GM19023 (cell line): ENCODE data around the gene ANKRD23.
A peak's percentile ranks its signal among the peaks of the same experiment; 100 is the strongest.

ENCODE experiments used
- ATAC-seq: cut with Tn5 transposase; IDR thresholded peaks from one replicate; pipeline ENCODE4 v1.9.1; 2021; ENCODE audit warnings: mild to moderate bottlenecking, moderate library complexity; ENCODE audit not compliant: unreplicated experiment

Gene ANKRD23

DNA sequence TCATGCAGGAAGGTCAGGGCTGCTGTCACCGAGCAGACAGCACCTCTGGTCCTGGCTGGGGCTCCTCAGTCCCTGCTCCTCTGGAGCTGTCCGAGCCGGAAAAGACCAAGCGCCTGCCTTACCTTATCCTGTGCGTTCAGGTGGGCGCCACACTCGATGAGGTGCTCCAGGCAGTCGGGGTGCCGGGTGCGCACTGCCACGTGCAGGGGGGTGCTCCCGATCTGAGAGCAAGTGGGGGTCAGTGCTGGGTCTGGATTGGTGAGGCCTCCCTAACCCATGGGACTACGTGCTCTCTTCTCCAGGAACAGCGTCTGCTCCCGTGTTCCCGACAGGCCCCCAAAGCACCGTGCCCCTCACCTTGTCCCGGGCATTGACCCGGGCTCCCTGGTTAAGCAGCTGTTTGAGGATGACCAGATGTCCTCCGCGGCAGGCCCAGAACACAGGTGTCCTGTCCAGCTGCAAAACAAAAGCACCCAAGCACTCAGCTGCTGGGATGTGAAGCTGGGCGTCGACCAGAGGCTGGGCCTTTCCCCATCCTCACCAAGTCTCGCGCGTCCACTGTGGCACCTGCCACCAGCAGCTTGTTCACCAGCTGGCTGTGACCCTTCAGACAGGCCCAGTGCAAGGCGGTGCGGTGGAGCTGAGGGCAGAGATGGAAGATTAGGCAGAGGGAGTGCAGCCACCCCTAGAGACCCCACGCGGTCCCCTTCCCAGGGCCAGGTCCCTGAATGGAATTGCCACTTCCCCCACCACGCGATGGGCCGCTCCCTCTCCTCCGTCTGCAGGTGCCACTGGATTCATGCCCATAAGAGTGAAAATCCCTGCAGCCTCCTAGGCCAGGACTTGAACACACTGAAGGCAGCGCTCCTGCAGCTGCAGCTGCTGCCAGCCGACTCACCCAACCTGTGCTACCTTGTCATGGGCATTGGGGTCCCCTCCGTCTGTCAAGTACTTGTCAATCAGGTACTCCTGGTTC, 3.7 kb downstream of the ANKRD23 start:
- no peak for ATAC-seq

DNA sequence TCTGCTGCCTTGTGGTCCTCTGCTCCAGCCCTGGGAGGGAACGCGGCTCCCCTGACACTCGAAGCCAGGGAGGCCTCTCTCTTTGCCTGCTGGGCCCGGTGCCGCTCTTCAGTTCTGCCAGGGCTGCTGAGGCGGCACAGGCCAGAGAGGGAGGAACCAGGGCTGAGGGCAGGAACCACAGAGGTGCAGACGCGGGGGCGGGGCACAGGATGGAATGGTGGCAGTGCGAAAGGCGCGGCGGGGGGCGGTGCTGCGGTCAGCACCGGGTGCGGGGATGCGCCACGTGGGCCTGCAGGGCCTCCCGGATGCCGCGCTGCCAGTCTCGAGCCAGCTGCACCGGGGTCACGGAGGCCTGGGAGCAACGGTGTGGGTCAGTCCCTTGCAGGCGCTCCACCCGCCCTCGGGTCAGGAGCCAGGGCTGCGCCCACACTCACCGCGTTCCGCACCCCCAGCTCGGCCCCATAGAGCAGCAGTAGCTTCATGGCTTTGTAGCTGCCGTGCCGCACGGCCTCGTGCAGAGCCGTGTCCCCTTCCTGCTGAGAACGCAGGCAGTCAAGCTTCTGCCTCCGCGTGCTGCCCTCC, 4.4 kb downstream of the ANKRD23 start:
- ATAC-seq = peak; percentile 64

DNA sequence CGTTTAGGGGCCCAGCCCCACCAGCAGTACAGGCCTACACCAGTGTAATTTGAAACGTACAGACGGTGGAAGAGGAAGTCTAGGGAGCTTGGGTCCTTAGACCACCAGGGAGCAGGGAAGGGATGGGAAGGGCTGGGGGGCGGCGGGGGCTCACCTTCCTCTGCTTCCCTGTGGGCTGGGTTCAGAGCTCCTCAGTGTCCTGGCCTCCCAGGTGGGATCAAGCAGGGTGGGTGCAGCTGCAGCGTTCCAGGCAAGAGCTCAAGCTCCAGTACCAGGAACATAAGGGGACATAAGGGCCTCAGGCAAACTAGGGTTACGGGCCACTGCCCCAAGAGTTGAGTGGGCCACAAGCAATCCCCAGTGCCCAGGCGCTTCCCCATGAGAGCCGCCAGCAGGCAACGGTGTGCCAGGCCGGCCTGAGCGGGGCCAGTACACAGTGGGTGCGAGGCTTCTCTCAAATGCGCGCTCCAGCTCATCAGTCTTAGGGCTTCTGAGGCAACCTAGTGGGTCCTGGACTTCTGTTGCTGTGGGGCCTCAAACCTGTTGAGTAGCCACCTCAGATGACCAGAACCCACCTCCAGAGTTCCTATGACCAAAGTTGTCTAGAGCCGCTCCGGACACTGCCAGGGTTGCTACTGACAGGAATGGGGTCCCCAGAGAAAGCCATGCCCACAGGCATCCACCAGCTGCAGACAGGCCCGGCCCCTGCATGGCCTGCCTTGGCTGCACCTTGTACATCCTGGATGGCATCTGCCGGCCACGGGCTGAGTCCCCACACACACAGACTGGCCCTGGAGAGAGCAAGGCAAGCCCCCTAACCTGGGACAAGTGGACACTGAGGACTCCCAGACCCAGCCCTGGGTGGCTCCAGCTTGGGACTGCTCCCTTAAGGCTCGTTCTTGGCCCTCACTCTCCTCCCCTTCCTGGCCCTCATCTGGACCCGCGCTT, 5.2 kb downstream of the ANKRD23 start:
- ATAC-seq = peak; percentile 4

DNA sequence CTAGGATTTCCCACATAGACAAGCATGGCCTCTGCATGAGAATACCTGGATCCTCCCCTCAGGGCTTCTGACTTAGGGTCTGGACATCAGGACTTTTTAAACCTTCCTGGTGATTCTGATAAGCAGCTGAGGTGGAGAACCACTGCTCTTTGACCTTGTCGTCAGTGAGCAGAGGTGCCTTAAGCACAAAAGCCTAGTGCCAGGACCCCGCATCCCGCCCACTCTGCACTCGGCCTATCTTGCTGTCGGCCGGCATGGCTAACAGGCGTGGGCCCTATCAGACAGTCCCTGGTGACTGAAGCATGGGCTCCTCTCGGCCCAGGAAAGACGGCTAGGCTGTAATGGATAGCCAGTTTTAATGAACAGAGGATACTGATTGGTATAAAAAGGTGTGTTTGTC, 6.2 kb downstream of the ANKRD23 start:
- no peak for ATAC-seq

DNA sequence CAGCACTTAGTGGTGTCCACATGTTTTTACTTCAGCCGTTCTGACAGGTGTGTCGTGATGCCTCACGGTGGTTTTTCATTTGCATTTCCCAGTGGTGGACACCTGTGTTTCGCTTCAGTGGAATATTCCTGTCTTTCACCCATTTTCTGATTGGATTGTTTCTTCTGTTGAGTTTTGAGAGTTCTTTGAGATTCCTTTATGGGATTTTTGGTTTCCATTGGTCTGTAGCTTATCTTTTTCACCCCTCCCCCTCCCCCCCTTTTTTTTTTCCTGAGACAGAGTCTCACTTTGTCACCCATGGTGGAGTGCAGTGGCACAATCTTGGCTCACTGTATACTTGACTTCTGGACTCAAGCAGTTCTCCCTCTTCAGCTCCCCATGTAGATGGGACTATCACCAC, 8.0 kb downstream of the ANKRD23 start:
- no peak for ATAC-seq

DNA sequence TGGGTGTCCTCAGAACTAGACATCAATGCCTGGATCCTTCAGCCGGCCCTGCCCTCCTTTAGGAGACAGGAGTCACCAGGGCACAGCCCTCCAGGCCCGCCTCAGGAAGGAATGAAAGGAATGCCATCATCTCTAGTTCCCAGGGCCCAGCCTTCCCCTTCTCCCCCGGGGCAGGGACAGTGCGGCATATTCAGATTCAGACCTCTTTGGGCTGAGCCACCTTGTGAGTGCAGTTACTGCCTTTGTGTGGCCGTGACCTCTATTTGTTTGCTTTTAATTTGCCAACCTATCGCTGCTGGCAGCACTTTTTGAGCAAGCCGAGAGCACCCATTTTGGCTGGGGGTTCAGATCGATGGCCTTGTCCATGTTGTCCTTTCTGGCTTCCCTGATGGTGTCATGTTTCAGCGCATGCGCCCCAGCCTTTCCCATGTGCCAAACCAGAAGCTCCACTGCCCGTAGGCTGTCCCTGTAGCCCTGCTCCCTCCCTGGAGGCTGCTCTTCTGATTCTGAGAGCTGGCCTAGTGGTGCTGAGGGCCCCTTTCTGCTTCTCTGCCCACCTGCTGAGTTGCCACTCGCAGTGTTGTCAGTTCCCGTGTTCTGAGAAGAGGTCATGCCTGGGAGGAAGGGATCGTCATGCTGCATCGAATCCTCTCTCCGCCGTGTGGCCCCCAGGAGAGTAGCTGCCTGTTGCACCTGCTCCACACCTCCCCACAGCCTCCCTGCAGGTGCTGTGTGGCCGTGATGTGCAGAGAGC, 10.9 kb downstream of the ANKRD23 start:
- ATAC-seq = no peak

DNA sequence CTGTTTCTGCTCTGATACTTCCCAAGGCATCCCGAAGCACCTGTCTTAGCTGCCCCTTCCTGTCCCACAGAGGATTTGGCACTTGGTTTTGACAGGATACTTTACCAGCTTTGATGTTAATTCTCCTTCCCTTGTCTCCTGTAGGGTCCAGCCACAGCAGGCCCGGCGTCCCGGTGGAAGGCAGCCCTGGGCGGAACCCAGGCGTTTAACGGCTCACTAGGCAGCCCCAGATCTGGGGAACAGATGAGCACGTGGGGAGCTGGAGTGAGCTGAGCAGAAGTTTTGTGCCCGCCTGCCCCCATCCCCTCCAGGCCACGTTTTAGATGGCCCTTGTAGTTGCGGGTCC, 11.4 kb downstream of the ANKRD23 start:
- ATAC-seq = no peak

DNA sequence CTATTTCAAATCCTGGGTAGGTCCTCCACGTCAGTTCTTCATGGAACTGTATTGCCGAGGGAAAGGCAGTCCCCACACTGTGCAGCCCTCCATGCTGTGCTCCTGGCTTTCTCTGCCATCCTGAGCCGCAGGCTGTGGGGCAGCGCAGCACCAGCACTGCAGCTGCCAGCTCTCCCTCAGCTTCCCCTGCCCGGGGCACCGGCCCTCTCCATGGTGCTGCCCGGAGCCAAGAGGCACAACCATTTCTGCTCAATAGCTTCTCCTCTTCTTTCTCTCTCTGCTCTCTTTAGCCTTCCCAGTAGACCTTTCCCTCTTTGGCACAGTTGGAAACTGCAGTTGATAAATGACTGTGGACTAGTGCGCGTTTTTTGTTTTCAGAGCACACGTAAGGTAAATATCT, 12.1 kb downstream of the ANKRD23 start:
- ATAC-seq = no peak

DNA sequence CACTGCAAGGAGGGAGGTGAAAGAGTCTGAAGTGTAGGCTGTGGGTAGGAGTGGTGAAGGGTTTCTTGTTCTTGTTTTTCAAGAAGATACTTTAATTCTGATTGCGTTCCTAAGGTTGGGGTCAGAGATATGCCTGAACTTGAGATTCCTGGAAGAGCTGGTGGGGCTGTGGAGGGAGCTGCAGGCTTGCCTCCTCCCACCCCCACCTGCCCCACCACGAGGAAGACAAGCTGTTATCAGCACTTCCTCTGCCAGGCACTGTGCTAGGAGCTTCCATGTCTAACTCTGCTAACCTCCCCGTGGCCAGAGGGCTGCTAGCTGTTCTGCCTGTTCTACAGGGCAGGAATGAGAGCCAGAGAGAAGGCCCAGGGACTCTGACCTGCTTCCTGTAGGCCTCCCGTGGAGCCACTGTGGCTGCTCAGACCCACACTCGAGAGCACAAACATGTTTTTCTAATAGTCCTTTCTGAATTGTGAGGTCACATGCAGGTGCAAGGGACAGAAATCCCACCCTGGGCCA, 13.7 kb downstream of the ANKRD23 start:
- no peak for ATAC-seq

DNA sequence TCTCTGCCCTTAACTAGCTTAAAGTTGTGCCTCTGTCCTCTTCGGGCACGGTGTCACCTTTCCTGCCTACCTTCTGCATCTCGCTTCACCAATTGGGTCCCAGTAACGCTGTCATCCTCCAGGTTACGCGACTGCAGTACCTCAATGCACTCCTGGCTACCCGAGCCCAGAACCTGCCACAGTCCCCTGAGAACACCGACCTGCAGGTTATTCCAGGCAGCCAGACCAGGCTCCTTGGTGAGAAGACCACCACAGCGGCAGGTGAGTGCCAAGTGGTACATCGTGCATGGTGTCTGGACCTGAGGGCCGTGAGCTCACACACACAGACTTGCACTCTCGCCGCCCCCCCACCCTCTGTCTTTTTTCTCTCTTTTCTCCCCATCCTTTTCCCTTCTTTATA, 14.9 kb downstream of the ANKRD23 start:
- no peak for ATAC-seq

DNA sequence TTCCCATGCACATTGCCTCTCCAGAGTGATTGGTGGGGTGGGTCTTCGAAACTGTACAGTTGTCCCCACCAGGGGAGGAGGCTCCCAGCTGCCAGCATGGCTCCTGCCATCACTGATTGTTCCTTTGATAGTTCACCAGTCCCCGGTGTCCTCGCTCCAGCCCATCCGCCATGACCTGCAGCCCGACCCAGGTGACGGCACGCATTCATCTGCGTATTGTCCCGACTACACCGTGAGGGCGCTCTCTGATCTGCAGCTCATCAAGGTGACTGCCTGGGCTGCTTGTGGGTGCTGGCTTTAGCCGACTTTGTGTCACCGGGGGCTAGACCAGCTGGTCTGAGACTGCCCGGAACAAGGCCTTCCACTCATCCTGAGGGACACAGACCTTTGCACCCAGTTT, 15.4 kb downstream of the ANKRD23 start:
- ATAC-seq = no peak

DNA sequence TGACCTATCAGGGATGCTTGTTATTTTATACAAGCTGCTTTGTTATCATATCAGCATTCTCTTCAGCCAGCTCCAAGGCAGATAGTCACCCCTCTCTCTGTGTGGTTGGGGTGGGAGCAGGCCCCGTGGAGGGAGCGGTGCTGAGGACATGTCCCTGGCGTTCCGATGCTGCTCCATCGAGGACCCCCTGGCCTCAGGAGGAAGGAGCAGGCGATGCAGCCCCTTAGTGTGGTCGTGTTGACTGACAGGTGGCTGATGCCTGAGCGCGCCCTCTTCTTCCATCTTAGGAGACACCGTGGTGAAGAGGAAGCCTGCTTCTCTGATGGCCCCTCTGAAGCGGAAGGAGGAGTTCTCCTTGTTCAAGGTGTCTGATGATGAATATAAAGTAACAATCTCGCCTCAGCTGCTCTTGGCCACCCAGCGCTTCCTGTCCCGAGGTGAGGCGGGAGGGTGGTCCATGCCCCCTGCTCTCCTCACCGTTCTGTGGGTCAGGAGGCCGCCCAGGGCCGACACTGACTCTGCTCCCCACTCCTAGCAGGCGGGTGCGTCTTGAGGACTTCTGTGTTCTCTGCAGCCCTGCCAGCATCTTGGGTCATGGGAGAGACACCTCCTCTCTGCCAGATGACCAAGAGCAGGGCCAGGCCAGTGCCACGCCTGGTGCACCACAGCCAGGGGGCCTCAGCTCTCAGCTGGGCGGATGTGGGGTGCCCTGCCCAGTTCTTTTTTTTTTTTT, 17.1 kb downstream of the ANKRD23 start:
- ATAC-seq = no peak

DNA sequence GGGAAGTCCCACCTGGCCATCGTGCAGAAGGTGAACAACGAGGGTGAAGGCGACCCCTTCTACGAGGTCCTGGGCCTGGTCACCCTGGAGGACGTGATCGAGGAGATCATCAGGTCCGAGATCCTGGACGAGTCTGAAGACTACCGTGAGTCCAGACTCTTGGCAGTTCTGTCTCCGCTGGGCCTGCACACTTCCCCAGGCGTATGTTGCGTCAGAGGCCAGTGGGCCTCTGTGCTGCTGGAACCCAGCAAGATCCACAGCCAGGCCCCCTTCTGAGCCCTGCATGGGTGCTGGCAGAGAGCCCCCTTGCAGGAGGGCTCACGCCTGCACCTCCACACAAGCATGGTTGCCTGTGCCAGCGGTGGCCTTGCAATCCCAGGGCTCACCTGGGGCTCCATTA, 18.8 kb downstream of the ANKRD23 start:
- no peak for ATAC-seq

DNA sequence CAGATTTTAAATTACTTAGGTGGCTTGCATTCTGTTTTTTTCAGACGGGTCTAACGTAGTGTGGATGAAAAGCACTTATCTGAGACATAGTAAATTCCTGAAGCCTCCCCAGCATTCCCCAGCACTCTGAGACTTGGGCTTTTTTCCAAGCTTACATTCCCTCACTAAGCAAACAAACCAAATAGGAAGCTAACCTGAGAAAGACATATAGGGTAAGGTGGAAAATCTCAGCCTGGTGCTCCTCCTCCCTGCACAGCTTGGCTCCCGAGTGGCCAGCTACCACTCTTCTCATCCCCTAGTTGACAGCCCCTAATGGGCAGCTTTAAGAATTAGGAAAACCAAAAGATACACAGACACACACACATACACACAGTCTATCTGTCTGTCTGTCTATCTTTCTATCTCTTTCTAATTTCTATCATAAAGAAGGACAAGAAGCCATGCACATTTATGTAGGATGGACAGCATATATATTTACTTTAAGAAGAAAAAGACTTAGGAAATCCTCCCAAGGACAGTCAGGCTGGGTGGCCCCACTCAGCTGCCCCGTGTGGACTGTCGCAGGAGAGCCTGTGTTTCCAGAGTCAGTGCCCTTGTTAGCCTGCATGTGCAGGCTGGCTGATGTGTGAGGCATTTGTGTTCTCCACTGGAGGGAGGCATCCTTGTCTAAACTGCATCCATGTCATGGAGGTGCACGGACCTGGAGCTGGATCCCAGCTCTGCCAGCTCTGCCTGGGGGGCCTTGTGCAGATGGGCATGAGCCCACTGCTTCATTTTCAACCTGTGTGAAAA, 19.5 kb downstream of the ANKRD23 start:
- no peak for ATAC-seq

DNA sequence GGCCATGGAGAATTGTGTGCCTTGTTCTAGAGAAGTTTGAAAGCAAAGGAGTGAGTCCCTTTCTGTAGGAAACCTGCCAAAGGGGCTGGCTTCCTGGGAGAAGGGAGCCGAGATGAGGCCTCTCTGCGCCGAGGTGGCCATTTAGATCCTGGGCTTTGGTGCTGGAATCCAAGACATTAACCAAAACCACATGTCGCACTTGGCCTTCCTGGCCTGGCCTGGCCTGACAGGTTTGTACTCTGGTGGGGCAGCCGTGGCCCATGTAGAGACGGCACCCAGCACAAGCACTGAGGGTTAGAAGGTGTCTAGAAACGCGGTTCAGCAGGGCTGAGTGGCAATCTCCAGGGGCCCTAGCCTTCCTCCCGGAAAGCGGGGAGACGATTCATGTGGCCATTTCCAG, 20.6 kb downstream of the ANKRD23 start:
- ATAC-seq = no peak

DNA sequence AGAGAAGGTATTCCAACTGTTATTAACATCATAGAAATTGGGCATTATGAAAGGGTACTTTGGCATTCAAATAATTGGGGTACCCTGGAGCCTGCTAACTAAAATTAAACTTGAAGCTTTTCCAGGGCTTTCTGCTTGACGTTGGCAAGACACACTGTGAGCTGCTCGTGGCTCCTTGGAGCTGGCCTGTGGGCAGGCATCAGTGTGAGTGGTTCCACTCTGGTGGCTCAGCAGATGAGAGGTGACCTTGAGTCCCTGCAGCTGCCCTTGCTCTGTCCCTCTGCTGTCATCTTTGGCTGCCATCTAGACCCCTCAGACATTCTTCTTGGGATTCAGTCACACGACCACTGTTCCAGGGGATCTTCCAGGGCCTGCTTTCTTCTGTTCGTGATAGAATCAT, 21.0 kb downstream of the ANKRD23 start:
- ATAC-seq = no peak

DNA sequence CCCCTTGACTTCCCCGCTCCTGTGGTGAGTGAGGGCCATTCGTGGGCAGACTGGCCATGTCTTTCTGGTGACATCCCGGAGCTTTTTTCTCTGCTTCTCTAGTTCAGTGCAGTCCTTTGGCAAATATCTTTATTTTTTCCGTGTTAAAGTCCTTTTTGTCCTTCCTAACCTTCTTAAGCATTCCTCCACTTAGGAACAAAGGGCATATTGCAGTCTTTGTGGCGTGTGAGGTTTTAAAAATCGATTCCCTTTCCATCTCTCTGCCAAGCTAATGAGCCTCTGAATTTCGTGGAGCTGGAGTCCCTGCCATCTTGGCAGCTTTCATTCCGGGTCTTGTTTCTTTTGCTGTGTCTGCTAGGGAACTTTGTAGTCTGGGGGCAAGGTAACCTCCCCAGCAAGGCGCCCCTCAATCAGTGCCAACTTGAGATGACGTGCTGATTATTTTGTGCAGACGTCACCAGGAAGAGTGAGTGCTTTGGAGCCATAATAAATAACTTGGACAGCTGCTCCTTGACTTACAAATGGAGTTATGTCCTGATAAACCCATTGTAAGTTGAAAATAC, 22.6 kb downstream of the ANKRD23 start:
- no peak for ATAC-seq

DNA sequence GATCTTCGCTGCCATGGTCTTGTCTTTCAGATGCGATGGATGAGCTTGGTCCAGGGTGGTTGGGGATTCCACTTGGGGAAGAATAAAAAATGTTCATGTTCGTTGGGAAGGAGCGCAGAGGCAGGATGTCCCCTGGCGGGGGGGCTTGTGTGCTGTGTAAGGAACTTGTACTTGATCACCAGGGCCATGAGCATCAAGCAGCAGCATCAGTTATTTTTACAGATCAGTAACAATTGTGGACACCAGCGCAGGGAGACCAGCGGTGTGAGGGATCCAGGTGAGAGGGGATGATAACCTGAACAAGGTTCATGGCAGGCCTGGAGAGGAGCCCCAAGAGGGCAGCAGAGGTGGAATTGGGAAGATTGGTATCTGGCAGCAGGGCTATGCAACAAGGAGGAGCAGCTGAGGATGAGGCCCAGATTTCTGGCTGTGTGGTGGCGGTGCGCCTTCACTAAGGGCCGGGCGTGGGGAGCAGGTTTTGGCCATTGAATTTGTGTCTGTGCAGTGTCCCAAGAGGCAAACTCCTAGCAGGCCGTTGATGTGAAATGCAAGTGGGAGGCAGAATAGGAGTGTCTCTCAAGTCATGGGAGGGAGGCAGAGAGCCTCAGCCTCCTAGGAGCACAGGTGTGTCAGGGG, 23.8 kb downstream of the ANKRD23 start:
- no peak for ATAC-seq
